Neuronal stem cell (in vitro differentiated cells): Measurements from ENCODE around the gene TF.

ENCODE experiments used
- DNase-seq: peaks from one replicate; pipeline ENCODE4 v3.0.0-alpha.2; 2013; ENCODE audit warnings: low spot score
- H2AFZ ChIP-seq: one replicate; pipeline ENCODE4 v1.6.1; 2013; ENCODE audit warnings: mild to moderate bottlenecking, low read length, inconsistent platforms
- H2AK5ac ChIP-seq: 2 replicates; pipeline ENCODE4 v1.6.1; 2013; ENCODE audit warnings: low read depth, mild to moderate bottlenecking, inconsistent platforms, low read length, moderate library complexity, mixed read lengths
- H2BK120ac ChIP-seq: 2 replicates; pipeline ENCODE4 v1.6.1; 2013; ENCODE audit warnings: low read depth, mild to moderate bottlenecking, inconsistent platforms, low read length, moderate library complexity, mixed read lengths
- H2BK12ac ChIP-seq: one replicate; pipeline ENCODE4 v1.6.1; 2013; ENCODE audit warnings: low read length, inconsistent platforms
- H2BK15ac ChIP-seq: 2 replicates; pipeline ENCODE4 v1.6.1; 2013; ENCODE audit warnings: mild to moderate bottlenecking, low read length, inconsistent platforms, mixed read lengths
- H2BK5ac ChIP-seq: one replicate; pipeline ENCODE4 v1.6.1; 2013; ENCODE audit warnings: inconsistent platforms, mild to moderate bottlenecking, low read length, moderate library complexity
- H3K14ac ChIP-seq: one replicate; pipeline ENCODE4 v1.6.1; 2013; ENCODE audit warnings: low read length, inconsistent platforms
- H3K18ac ChIP-seq: 2 replicates; pipeline ENCODE4 v1.6.1; 2013; ENCODE audit warnings: low read length, inconsistent platforms
- H3K23ac ChIP-seq: 2 replicates; pipeline ENCODE4 v1.6.1; 2013; ENCODE audit warnings: low read depth, mild to moderate bottlenecking, mixed read lengths, low read length, inconsistent platforms; ENCODE audit not compliant: poor library complexity
- H3K27ac ChIP-seq: replicated peaks from 3 replicates; pipeline ENCODE4 v1.5.1; 2013; ENCODE audit warnings: low read length, inconsistent platforms
- H3K27me3 ChIP-seq, 3 experiments: 2 replicates each; pipeline ENCODE4 v1.6.1; 2013; ENCODE audit warnings: low read length in 3 of 3, mild to moderate bottlenecking in 2 of 3, inconsistent platforms in 1 of 3, low read depth in 1 of 3, mixed read lengths in 1 of 3, moderate library complexity in 1 of 3; ENCODE audit not compliant: control insufficient read depth in 3 of 3, insufficient read depth in 3 of 3
- H3K36me3 ChIP-seq, 2 donors: replicated peaks in 1 of 2; 2 replicates each; pipeline ENCODE4 v1.6.1; 2013; ENCODE audit warnings: low read length in 2 of 2; ENCODE audit not compliant: control insufficient read depth in 2 of 2, insufficient read depth in 2 of 2
- H3K4ac ChIP-seq: 2 replicates; pipeline ENCODE4 v1.6.1; 2013; ENCODE audit warnings: inconsistent platforms, mild to moderate bottlenecking, low read length, moderate library complexity
- H3K4me1 ChIP-seq, 2 donors: 1 replicate in 1 of 2; 2 replicates in 1 of 2; pipeline ENCODE4 v1.6.1; 2013; ENCODE audit warnings: low read length in 2 of 2, low read depth in 1 of 2; ENCODE audit not compliant: control insufficient read depth in 2 of 2, insufficient read depth in 1 of 2
- H3K4me2 ChIP-seq: one replicate; pipeline ENCODE4 v1.6.1; 2013; ENCODE audit warnings: mild to moderate bottlenecking, low read length, inconsistent platforms; ENCODE audit not compliant: insufficient read depth, poor library complexity, severe bottlenecking
- H3K4me3 ChIP-seq, 2 donors: 2 replicates each; pipeline ENCODE4 v1.5.1; 2013; ENCODE audit warnings: low read length in 2 of 2, mild to moderate bottlenecking in 2 of 2, inconsistent platforms in 1 of 2, moderate library complexity in 1 of 2
- H3K79me1 ChIP-seq: one replicate; pipeline ENCODE4 v1.6.1; 2013; ENCODE audit warnings: low read depth, mild to moderate bottlenecking, inconsistent platforms, low read length, moderate library complexity
- H3K9ac ChIP-seq: one replicate; pipeline ENCODE4 v1.6.1; 2013; ENCODE audit warnings: mild to moderate bottlenecking, low read depth, low read length, inconsistent platforms; ENCODE audit not compliant: poor library complexity
- H3K9me3 ChIP-seq, 2 donors: replicated peaks in 1 of 2; 2 replicates each; pipeline versions ENCODE3 to v1.6.1; 2013; ENCODE audit warnings: low read length in 2 of 2, mild to moderate bottlenecking in 2 of 2, inconsistent platforms in 1 of 2, low read depth in 1 of 2, mixed read lengths in 1 of 2, moderate library complexity in 1 of 2; ENCODE audit not compliant: control insufficient read depth in 2 of 2, insufficient read depth in 1 of 2
- H4K8ac ChIP-seq: one replicate; pipeline ENCODE4 v1.6.1; 2013; ENCODE audit warnings: low read depth, mild to moderate bottlenecking, inconsistent platforms, low read length, moderate library complexity
- H4K91ac ChIP-seq: one replicate; pipeline ENCODE4 v1.6.1; 2013; ENCODE audit warnings: low read length, low read depth, mild to moderate bottlenecking, inconsistent platforms; ENCODE audit not compliant: poor library complexity
- WGBS, 2 donors: extraction: QIAGEN DNeasy Blood & Tissue Kit; methylation state at CpG; one replicate each; pipeline ENCODE4 v1.1.7; 2013; ENCODE audit warnings: missing lambda C conversion rate in 2 of 2, mixed read lengths in 1 of 2; ENCODE audit not compliant: insufficient read length in 2 of 2, insufficient replicate concordance in 1 of 2; ENCODE audit errors: extremely low coverage in 2 of 2; 5-methylcytosine and 5-hydroxymethylcytosine counted together

The TF gene

DNA sequence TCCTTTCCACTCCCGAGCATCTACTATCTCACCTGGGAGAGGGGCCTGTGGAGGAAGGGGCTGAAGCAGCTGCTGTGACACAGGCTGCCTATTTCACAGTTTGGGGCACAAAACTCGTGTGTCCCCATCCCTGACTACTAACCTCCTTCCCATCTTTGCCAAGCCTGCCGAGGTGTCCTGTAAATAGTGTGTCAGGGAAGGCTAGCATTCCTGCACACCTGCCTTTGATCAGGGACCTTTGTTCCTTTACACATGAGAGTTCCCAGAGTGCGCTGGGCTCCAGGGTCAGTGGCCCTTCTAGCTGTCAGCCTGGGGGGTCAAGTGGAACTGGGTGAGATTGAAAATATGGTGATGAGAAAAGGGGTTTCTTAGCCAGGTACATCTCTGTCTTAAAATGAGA lies 13.0 kb upstream of the TF start:
- no peak for DNase-seq
- H3K4ac ChIP-seq: no peak overlapping the region

GRCh38 chr3:133734305-133734704 lies 11.9 kb upstream of the TF start:
- no CpG with 5 or more reads among the region's 1 CpG for WGBS, 2 donors
- Histone ChIP-seq H2AFZ (no peak overlapping the region), H3K27me3 (peaks cover 0 to 6% (median 0%) of the 10 kb centered on the region in 3 experiments), H3K4me2 (no peak overlapping the region), H3K9ac (no peak overlapping the region), H2BK5ac (no peak overlapping the region), H2BK120ac (no peak overlapping the region), H3K9me3 (peaks cover 0 to 9% of the 10 kb centered on the region in 2 donors), H2BK15ac (no peak overlapping the region), H3K79me1 (no peaks in the 10 kb centered on the region), H3K4me3 (no peak overlapping the region), H3K23ac (no peak overlapping the region), H3K4ac (no peak overlapping the region), H2AK5ac (no peak overlapping the region), H3K27ac (no peak overlapping the region), H3K36me3 (no peaks in the 10 kb centered on the region), H3K18ac (no peak overlapping the region), H3K14ac (no peak overlapping the region), H4K91ac (no peak overlapping the region), H2BK12ac (no peak overlapping the region), H4K8ac (no peak overlapping the region), H3K4me1 (no peaks in the 10 kb centered on the region)
- no peak for DNase-seq

More for the DNA sequence above, 13.0 kb upstream of the TF start:
- WGBS, 2 donors: no CpG with 5 or more reads among the region's 4 CpGs
- no peak overlapping the region for H3K18ac ChIP-seq
- no peak overlapping the region for H3K23ac ChIP-seq
- no peak overlapping the region for H2AFZ ChIP-seq
- no peak overlapping the region for H3K4me2 ChIP-seq
- no peak overlapping the region for H3K14ac ChIP-seq
- no peak overlapping the region for H3K4me3 ChIP-seq
- H3K4me1 ChIP-seq: no peaks in the 10 kb centered on the region
- peaks cover 0 to 6% (median 0%) of the 10 kb centered on the region in 3 experiments for H3K27me3 ChIP-seq
- no peak overlapping the region for H2BK5ac ChIP-seq
- no peaks in the 10 kb centered on the region for H3K36me3 ChIP-seq
- no peak overlapping the region for H4K8ac ChIP-seq
- H3K9me3 ChIP-seq: peaks cover 0 to 9% of the 10 kb centered on the region in 2 donors
- no peak overlapping the region for H4K91ac ChIP-seq
- H2BK15ac ChIP-seq: no peak overlapping the region
- H2AK5ac ChIP-seq: no peak overlapping the region
- no peak overlapping the region for H3K27ac ChIP-seq
- H2BK12ac ChIP-seq: no peak overlapping the region
- no peak overlapping the region for H3K9ac ChIP-seq
- no peaks in the 10 kb centered on the region for H3K79me1 ChIP-seq
- H2BK120ac ChIP-seq: no peak overlapping the region

DNA sequence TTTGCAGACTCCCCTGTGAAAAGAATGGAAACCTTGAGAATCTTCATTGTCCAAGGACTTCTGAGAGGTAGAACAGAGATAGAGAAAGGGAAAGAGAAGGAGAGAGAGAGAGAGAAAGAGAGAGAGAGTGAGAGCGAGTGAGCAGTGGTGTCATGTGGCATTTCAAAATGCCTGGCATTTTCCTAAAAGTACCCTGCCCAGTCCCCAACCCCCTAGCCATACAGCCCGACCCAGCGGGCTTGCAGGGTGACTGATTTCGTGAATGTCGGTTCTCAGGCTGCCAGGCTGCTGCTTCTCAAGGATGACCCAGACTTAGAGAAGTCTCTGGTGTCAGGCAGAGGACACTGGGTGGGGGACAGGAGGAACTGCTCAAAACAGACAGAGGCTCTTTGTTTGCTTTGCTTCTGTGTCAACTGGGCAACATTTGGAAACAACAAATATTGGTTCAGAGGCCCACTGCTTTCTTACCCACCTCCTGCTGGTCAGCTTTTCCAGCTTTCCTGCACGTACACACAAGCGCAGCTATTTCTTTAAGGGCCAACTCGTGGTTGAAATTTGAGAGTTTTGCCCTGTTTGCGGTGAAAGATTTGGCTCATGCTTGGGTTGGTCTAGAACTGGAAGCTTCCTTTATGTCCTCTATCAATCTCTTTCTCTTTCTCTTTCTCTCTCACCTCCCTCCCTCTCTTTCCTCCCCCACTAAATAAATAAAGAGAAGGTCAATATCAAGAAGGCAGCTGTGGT lies 3.7 kb upstream of the TF start:
- Histone ChIP-seq H3K18ac (no peak overlapping the region), H2BK120ac (no peak overlapping the region), H3K4ac (no peak overlapping the region), H2AFZ (no peak overlapping the region), H2BK15ac (no peak overlapping the region), H3K14ac (no peak overlapping the region), H3K4me1 (no peaks in the 10 kb centered on the region), H3K9me3 (no peaks in the 10 kb centered on the region), H3K4me2 (no peak overlapping the region), H3K23ac (no peak overlapping the region), H3K27ac (no peak overlapping the region), H4K91ac (no peak overlapping the region), H3K27me3 (peaks cover 0 to 21% (median 0%) of the 10 kb centered on the region in 3 experiments), H3K36me3 (no peaks in the 10 kb centered on the region), H3K9ac (no peak overlapping the region), H2BK12ac (no peak overlapping the region), H4K8ac (no peak overlapping the region), H2AK5ac (no peak overlapping the region), H3K4me3 (no peak overlapping the region), H3K79me1 (no peaks in the 10 kb centered on the region), H2BK5ac (no peak overlapping the region)
- no peak for DNase-seq
- no CpG with 5 or more reads among the region's 9 CpGs for WGBS, 2 donors

DNA sequence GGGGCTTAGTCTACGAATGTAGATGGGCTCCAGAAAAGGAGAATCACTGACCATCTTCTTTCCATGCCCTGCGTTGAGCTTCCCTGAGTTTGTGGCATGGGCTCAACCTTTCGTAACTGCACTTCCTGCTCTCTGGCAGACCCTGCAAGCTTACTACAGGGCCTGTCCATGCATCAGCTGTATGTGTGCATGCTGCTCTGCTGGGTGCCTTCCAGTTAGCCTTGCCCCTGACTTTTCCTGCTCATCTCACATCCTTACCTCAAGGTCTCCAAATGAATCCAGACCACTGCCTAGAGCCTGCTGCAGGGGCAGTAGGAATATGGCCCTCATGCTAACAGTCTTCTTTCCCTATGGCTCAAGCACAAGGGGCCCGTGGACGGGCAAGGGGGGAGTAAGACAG lies 2.0 kb upstream of the TF start:
- Histone ChIP-seq H3K27ac (no peak overlapping the region), H3K79me1 (no peaks in the 10 kb centered on the region), H3K36me3 (no peaks in the 10 kb centered on the region), H2BK15ac (no peak overlapping the region), H2AK5ac (no peak overlapping the region), H3K9ac (no peak overlapping the region), H2BK120ac (no peak overlapping the region), H2BK5ac (no peak overlapping the region), H3K23ac (no peak overlapping the region), H4K91ac (no peak overlapping the region), H3K4ac (no peak overlapping the region), H2BK12ac (no peak overlapping the region), H3K4me1 (no peaks in the 10 kb centered on the region), H3K4me2 (no peak overlapping the region), H3K18ac (no peak overlapping the region), H2AFZ (no peak overlapping the region), H3K4me3 (peak overlapping the region in 1 of 2 donors; percentile 16), H3K9me3 (no peaks in the 10 kb centered on the region), H3K14ac (no peak overlapping the region), H3K27me3 (peaks cover 0 to 28% (median 0%) of the 10 kb centered on the region in 3 experiments), H4K8ac (no peak overlapping the region)
- no peak for DNase-seq
- no CpG with 5 or more reads among the region's 5 CpGs for WGBS, 2 donors
